GM12865 (cell line): Measurements from ENCODE around the gene CAD.

Source experiments
- DNase-seq: peaks from one replicate; pipeline ENCODE4 v3.0.0; 2010; ENCODE audit warnings: low read depth
- H3K4me3 ChIP-seq: 2 replicates; pipeline ENCODE4 v1.5.1; 2011; ENCODE audit warnings: mild to moderate bottlenecking, low read depth, low read length, control low read depth
- CTCF ChIP-seq: IDR thresholded peaks from 2 replicates; pipeline ENCODE4 v1.5.1; 2011; ENCODE audit warnings: low read length, control low read depth, low read depth, inconsistent platforms; ENCODE audit not compliant: insufficient read depth; ENCODE audit errors: missing control alignments

Gene CAD

DNA sequence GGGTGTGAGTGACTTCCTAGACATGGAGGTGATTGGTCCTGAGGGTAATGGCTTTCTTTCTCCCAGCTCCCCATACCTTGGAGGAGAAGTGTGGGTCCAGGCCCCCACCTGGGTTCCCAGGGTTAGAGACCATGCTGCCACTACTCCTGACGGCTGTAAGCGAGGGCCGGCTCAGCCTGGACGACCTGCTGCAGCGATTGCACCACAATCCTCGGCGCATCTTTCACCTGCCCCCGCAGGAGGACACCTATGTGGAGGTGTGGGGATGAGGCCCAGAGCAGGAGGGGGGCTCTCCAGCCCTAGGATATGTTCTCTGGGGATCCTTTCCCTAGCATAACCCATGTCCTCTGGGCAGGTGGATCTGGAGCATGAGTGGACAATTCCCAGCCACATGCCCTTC is 21.8 kb downstream of the CAD start:
- no peak for DNase-seq
- TF ChIP-seq CTCF: no peak
- no peak overlapping the region for H3K4me3 ChIP-seq

DNA sequence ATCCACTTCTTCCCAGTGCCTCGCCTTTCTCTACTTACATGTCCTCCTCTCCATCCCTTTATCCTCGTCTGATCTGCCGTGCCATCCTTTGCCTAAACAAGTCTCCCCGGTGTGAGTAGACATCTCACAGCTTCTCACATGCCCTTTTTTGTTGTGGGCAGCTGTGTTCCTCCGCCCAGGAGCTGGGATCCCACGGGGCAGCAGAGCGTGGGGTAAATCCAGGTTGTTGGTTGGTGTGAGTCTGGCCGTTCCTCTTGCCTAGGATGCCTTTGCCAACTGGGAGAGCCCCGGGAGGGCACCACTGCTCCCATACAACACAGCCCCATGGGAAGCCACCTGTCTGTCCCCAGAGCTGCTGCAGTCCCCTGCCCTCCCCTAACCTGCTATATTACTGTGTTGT is 23.2 kb downstream of the CAD start:
- no peak overlapping the region for H3K4me3 ChIP-seq
- no peak for DNase-seq
- no peak for TF ChIP-seq CTCF

GRCh38 chr2:27241761-27242613 is 24.8 kb downstream of the CAD start:
- TF ChIP-seq CTCF: no peak
- no peak for DNase-seq
- H3K4me3 ChIP-seq: no peak overlapping the region

DNA sequence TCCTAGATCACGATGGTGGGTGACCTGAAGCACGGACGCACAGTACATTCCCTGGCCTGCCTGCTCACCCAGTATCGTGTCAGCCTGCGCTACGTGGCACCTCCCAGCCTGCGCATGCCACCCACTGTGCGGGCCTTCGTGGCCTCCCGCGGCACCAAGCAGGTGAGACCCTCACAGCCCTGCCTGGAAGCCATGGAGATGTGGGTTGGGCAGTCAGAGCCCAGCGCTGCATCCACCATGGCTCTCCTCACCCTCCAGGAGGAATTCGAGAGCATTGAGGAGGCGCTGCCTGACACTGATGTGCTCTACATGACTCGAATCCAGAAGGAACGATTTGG is 25.4 kb downstream of the CAD start:
- no peak for TF ChIP-seq CTCF

DNA sequence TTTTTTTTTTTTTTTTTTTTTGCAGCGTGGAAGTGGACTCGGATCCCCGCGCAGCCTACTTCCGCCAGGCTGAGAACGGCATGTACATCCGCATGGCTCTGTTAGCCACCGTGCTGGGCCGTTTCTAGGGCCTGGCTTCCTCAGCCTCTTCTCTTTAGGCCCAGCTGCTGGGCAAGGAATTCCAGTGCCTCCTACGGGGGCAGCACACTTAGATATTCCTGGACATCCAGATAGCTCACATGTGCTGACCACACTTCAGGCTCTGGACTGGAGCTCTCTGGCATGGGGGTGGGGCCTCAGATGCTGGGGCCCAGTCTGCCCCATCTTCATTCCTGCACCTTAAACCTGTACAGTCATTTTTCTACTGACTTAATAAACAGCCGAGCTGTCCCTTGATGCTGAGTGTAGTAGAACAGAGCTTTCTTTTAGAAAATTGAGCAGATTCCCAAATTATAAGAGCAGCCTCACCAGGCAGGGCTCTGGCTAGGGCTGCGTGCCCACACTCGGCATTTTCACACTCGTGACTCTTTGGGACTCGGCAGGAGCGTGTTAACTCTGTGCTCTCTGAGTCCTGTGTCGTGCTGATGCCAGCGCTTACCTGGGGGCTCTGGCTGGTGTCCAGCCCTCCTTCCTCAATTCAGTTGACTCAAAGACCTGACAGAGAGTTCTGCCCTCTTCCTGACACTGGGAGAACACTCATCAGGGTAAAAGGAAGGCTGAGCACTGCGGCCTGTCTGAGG is 26.4 kb downstream of the CAD start:
- H3K4me3 ChIP-seq: no peak overlapping the region
- no peak for TF ChIP-seq CTCF
- no peak for DNase-seq

More for the DNA sequence above, 25.4 kb downstream of the CAD start:
- no peak overlapping the region for H3K4me3 ChIP-seq
- DNase-seq: no peak

DNA sequence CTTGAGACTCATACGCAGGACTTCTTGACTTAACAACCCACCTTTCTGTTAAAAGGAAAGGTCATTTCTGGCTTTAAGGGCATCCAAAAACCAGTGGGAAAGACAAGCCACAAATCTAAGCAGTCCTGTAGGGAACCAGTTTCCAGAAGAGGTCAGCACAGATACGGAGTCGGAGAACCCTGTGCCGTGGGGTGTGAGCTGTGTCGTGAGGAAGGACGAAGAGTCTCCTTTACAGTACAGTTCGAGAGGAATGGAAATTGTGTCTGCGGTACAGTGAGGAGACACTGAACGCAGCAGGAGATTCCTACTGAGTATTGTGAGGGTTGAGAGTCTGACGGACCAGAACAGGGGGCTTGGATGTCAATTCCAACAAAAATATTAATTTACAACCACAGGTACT is 27.9 kb downstream of the CAD start:
- H3K4me3 ChIP-seq: no peak overlapping the region
- no peak for DNase-seq
- TF ChIP-seq CTCF: no peak
